HepG2 (cell line): Measurements from ENCODE around the gene SLCO3A1. TPM values are rescaled to one million over a fixed set of nuclear protein-coding genes. Genes with fewer than 3 reads are reported as not detected.

Experiments used
- ATF7-NPFF ChIP-seq: sonication (generic); formaldehyde crosslinking; IDR thresholded peaks from 2 replicates; pipeline ENCODE4 v1.8.1; 2023; ENCODE audit warnings: mild to moderate bottlenecking, low read depth, missing genetic modification reagents, moderate library complexity
- FOXP1 ChIP-seq, 2 experiments: fragments of 450-650 bp in 1 of 2; IDR thresholded peaks; 2 replicates each; pipeline ENCODE4 v1.6.1; 2017 to 2018; ENCODE audit warnings: antibody characterized with exemption in 1 of 2
- HNRNPK ChIP-seq: fragments of 200-400 bp; formaldehyde crosslinking; IDR thresholded peaks from 2 replicates; pipeline ENCODE4 v1.6.1; 2018; ENCODE audit warnings: low read length, low read depth, moderate library complexity, mild to moderate bottlenecking; ENCODE audit not compliant: poor library complexity, severe bottlenecking
- IRF2 ChIP-seq: IDR thresholded peaks from 2 replicates; pipeline ENCODE4 v1.6.1; 2018; ENCODE audit warnings: missing genetic modification reagents, missing compliant biosample characterization
- JUNB ChIP-seq: sonication (generic); formaldehyde crosslinking; IDR thresholded peaks from 2 replicates; pipeline ENCODE4 v1.8.0; 2022; ENCODE audit warnings: missing genetic modification reagents, mild to moderate bottlenecking, borderline replicate concordance
- KLF15 ChIP-seq: sonication (generic); formaldehyde crosslinking; IDR thresholded peaks from 2 replicates; pipeline ENCODE4 v1.8.1; 2023; ENCODE audit warnings: borderline replicate concordance, mild to moderate bottlenecking, inconsistent platforms, missing genetic modification reagents, mixed read lengths
- PRPF4 ChIP-seq: fragments of 200-400 bp; formaldehyde crosslinking; IDR thresholded peaks from 2 replicates; pipeline ENCODE4 v1.6.1; 2016; ENCODE audit warnings: low read length, low read depth; ENCODE audit not compliant: poor library complexity, severe bottlenecking
- RNF2 ChIP-seq: fragments of 450-650 bp; conservative IDR thresholded peaks from 2 replicates; pipeline ENCODE4 v1.6.1; 2016; ENCODE audit warnings: low read depth
- TEAD3 ChIP-seq: optimal IDR thresholded peaks from 2 replicates; pipeline ENCODE3; 2016; ENCODE audit warnings: borderline replicate concordance
- ZBTB25 ChIP-seq: IDR thresholded peaks from 2 replicates; pipeline ENCODE4 v1.6.1; 2018; ENCODE audit warnings: missing genetic modification reagents
- ZFAT ChIP-seq: sonication (generic); formaldehyde crosslinking; conservative IDR thresholded peaks from 2 replicates; pipeline ENCODE4 v1.8.1; 2023; ENCODE audit warnings: missing genetic modification reagents, inconsistent platforms
- ZNF17 ChIP-seq: sonication (generic); formaldehyde crosslinking; IDR thresholded peaks from 2 replicates; pipeline ENCODE4 v1.5.0; 2020; ENCODE audit warnings: mild to moderate bottlenecking, missing genetic modification reagents
- ZNF530 ChIP-seq: sonication (generic); formaldehyde crosslinking; IDR thresholded peaks from 2 replicates; pipeline ENCODE4 v1.5.0; 2020; ENCODE audit warnings: low read depth, mild to moderate bottlenecking, missing genetic modification reagents
- ZNF660 ChIP-seq: sonication (generic); formaldehyde crosslinking; IDR thresholded peaks from 2 replicates; pipeline ENCODE4 v1.5.1; 2020; ENCODE audit warnings: mild to moderate bottlenecking, low read depth, missing genetic modification reagents, borderline replicate concordance
- ZNF713 ChIP-seq: sonication (generic); formaldehyde crosslinking; IDR thresholded peaks from 2 replicates; pipeline ENCODE4 v1.4.0; 2020; ENCODE audit warnings: mild to moderate bottlenecking, missing genetic modification reagents
- ZSCAN20 ChIP-seq: sonication (generic); formaldehyde crosslinking; IDR thresholded peaks from 2 replicates; pipeline ENCODE4 v1.4.0; 2020; ENCODE audit warnings: missing genetic modification reagents, mild to moderate bottlenecking, borderline replicate concordance
- polyA plus RNA-seq, 8 experiments: library from polyadenylated mRNA; depleted of rRNA in 3 of 8; stranded (reverse) in 7 of 8; unstranded in 1 of 8; fragments of >200 nt; fragmentation: Illumina TruSeq in 4 of 8; extraction: Trizol in 4 of 8; gene quantifications; 2 replicates each; pipeline versions ENCODE4 v1.2.1 to v1.2.3, GENCODE V29; 2011 to 2016; ENCODE audit warnings: low read depth in 4 of 8, missing spikeins in 1 of 8, mixed read lengths in 1 of 8; ENCODE audit not compliant: insufficient read depth in 1 of 8
- total RNA-seq, 5 experiments: library from RNA; depleted of rRNA; stranded (reverse); fragments of >200 nt; fragmentation: Illumina TruSeq; extraction: Trizol; gene quantifications; 2 replicates each; pipeline ENCODE4 v1.2.3, GENCODE V29; 2016; ENCODE audit warnings: low read depth in 1 of 5
- TF ChIP-seq, protein P1 (sequence below): sonication (generic); formaldehyde crosslinking; IDR thresholded peaks from 2 replicates; pipeline ENCODE4 v1.4.0; 2020; ENCODE audit warnings: missing genetic modification reagents
- TF ChIP-seq, protein P2 (sequence below): sonication (generic); formaldehyde crosslinking; IDR thresholded peaks from 2 replicates; pipeline ENCODE4 v1.9.0; 2021; ENCODE audit warnings: mild to moderate bottlenecking, missing genetic modification reagents

Gene SLCO3A1
- total and polyA plus RNA-seq, 2 of the 13 experiments (the other 11 are each of a cell fraction or from before 2014, with no cell fraction given): 0.02 TPM; not detected in 1

- TF ChIP-seq JUNB (CRISPR knock-in tag) (no peak), ZNF530 (CRISPR knock-in tag) (no peak), FOXP1 (IDR thresholded peaks at IDR 0.05) (no peak), FOXP1 (CRISPR knock-in tag; IDR thresholded peaks at IDR 0.05) (peak; percentile 42; the same call in 1 of the 2 replicates), HNRNPK (no peak), ZNF713 (CRISPR knock-in tag) (no peak), ZNF660 (CRISPR knock-in tag) (no peak), ZSCAN20 (no peak), KLF15 (no peak), IRF2 (CRISPR knock-in tag) (no peak; the same call in 1 of the 2 replicates), TEAD3 (peak; percentile 72), ZFAT (CRISPR knock-in tag) (no peak), ATF7-NPFF (CRISPR knock-in tag) (no peak), ZBTB25 (no peak), PRPF4 (no peak), RNF2 (no peak), ZNF17 (no peak)
- TF ChIP-seq, protein P1, sequence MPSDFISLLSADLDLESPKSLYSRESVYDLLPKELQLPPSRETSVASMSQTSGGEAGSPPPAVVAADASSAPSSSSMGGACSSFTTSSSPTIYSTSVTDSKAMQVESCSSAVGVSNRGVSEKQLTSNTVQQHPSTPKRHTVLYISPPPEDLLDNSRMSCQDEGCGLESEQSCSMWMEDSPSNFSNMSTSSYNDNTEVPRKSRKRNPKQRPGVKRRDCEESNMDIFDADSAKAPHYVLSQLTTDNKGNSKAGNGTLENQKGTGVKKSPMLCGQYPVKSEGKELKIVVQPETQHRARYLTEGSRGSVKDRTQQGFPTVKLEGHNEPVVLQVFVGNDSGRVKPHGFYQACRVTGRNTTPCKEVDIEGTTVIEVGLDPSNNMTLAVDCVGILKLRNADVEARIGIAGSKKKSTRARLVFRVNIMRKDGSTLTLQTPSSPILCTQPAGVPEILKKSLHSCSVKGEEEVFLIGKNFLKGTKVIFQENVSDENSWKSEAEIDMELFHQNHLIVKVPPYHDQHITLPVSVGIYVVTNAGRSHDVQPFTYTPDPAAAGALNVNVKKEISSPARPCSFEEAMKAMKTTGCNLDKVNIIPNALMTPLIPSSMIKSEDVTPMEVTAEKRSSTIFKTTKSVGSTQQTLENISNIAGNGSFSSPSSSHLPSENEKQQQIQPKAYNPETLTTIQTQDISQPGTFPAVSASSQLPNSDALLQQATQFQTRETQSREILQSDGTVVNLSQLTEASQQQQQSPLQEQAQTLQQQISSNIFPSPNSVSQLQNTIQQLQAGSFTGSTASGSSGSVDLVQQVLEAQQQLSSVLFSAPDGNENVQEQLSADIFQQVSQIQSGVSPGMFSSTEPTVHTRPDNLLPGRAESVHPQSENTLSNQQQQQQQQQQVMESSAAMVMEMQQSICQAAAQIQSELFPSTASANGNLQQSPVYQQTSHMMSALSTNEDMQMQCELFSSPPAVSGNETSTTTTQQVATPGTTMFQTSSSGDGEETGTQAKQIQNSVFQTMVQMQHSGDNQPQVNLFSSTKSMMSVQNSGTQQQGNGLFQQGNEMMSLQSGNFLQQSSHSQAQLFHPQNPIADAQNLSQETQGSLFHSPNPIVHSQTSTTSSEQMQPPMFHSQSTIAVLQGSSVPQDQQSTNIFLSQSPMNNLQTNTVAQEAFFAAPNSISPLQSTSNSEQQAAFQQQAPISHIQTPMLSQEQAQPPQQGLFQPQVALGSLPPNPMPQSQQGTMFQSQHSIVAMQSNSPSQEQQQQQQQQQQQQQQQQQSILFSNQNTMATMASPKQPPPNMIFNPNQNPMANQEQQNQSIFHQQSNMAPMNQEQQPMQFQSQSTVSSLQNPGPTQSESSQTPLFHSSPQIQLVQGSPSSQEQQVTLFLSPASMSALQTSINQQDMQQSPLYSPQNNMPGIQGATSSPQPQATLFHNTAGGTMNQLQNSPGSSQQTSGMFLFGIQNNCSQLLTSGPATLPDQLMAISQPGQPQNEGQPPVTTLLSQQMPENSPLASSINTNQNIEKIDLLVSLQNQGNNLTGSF (CRISPR knock-in tag): no peak
- TF ChIP-seq, protein P2, sequence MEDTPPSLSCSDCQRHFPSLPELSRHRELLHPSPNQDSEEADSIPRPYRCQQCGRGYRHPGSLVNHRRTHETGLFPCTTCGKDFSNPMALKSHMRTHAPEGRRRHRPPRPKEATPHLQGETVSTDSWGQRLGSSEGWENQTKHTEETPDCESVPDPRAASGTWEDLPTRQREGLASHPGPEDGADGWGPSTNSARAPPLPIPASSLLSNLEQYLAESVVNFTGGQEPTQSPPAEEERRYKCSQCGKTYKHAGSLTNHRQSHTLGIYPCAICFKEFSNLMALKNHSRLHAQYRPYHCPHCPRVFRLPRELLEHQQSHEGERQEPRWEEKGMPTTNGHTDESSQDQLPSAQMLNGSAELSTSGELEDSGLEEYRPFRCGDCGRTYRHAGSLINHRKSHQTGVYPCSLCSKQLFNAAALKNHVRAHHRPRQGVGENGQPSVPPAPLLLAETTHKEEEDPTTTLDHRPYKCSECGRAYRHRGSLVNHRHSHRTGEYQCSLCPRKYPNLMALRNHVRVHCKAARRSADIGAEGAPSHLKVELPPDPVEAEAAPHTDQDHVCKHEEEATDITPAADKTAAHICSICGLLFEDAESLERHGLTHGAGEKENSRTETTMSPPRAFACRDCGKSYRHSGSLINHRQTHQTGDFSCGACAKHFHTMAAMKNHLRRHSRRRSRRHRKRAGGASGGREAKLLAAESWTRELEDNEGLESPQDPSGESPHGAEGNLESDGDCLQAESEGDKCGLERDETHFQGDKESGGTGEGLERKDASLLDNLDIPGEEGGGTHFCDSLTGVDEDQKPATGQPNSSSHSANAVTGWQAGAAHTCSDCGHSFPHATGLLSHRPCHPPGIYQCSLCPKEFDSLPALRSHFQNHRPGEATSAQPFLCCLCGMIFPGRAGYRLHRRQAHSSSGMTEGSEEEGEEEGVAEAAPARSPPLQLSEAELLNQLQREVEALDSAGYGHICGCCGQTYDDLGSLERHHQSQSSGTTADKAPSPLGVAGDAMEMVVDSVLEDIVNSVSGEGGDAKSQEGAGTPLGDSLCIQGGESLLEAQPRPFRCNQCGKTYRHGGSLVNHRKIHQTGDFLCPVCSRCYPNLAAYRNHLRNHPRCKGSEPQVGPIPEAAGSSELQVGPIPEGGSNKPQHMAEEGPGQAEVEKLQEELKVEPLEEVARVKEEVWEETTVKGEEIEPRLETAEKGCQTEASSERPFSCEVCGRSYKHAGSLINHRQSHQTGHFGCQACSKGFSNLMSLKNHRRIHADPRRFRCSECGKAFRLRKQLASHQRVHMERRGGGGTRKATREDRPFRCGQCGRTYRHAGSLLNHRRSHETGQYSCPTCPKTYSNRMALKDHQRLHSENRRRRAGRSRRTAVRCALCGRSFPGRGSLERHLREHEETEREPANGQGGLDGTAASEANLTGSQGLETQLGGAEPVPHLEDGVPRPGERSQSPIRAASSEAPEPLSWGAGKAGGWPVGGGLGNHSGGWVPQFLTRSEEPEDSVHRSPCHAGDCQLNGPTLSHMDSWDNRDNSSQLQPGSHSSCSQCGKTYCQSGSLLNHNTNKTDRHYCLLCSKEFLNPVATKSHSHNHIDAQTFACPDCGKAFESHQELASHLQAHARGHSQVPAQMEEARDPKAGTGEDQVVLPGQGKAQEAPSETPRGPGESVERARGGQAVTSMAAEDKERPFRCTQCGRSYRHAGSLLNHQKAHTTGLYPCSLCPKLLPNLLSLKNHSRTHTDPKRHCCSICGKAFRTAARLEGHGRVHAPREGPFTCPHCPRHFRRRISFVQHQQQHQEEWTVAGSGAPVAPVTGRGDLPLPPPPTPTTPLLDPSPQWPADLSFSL (CRISPR knock-in tag): peak; percentile 55; the same call in 1 of the 2 replicates
These were observed 317.4 kb downstream of the SLCO3A1 start (continued) for GRCh38 chr15:92170897-92171296.
